HUES64 (cell line): ENCODE measurements around the gene GOLGA2.

Experiments used
- H3K27ac ChIP-seq: 2 replicates; pipeline ENCODE4 v1.7.0; 2013; ENCODE audit warnings: low read depth, low read length, inconsistent platforms
- H3K27me3 ChIP-seq: 2 replicates; pipeline ENCODE4 v1.6.1; 2013; ENCODE audit warnings: mild to moderate bottlenecking, low read length; ENCODE audit not compliant: insufficient read depth
- H3K36me3 ChIP-seq: 2 replicates; pipeline ENCODE4 v1.6.1; 2013; ENCODE audit warnings: mild to moderate bottlenecking, low read length; ENCODE audit not compliant: insufficient read depth
- H3K4me1 ChIP-seq: 2 replicates; pipeline ENCODE4 v1.6.1; 2013; ENCODE audit warnings: mild to moderate bottlenecking, low read length, moderate library complexity; ENCODE audit not compliant: insufficient read depth
- H3K4me3 ChIP-seq: 2 replicates; pipeline ENCODE4 v1.5.1; 2013; ENCODE audit warnings: mild to moderate bottlenecking, low read length, moderate library complexity
- H3K9ac ChIP-seq: 2 replicates; pipeline ENCODE4 v1.6.1; 2013; ENCODE audit warnings: mild to moderate bottlenecking, low read depth, low read length
- H3K9me3 ChIP-seq: 2 replicates; pipeline ENCODE4 v1.6.1; 2013; ENCODE audit warnings: low read depth, low read length; ENCODE audit not compliant: insufficient read depth
- WGBS: fragments of 150-250, 120-280 bp; methylation state at CpG from one replicate; pipeline ENCODE4 v1.1.7; 2013; ENCODE audit warnings: missing lambda C conversion rate; 5-methylcytosine and 5-hydroxymethylcytosine counted together

The GOLGA2 gene

DNA sequence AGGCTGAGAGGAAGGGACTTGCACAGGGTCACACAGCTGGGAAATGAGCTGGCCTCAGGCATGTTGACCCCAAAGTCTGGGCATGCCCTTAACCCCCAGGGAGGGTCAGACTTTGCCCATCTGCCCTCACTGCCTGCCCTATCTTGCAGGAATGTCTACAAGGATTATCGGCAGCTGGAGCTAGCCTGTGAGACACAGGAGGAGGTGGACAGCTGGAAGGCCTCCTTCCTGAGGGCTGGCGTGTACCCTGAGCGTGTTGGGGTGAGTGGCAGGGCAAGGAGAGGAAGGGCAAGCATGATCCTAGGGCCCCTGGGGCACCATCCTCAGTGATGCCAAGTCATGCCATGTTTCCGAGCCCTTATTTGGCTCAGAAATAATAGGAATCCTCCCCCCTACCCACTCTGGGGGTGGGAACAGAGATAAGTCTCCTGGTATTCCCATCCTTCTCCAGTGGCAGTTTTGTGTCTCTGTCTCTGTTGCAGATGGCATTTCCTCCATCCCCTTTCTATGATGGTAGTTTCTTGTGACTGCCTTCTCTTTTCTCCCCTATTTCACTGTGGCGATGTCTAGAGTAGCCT, 28.5 kb downstream of the GOLGA2 start:
- Histone ChIP-seq H3K27me3 (no peaks in the 10 kb centered on the region), H3K36me3 (peaks cover 13% of the 10 kb centered on the region), H3K9ac (no peak overlapping the region), H3K27ac (no peak overlapping the region), H3K9me3 (no peaks in the 10 kb centered on the region), H3K4me3 (no peak overlapping the region), H3K4me1 (peaks cover 12% of the 10 kb centered on the region)
- 90% methylated on average over 5 of the region's 5 CpGs for WGBS

DNA sequence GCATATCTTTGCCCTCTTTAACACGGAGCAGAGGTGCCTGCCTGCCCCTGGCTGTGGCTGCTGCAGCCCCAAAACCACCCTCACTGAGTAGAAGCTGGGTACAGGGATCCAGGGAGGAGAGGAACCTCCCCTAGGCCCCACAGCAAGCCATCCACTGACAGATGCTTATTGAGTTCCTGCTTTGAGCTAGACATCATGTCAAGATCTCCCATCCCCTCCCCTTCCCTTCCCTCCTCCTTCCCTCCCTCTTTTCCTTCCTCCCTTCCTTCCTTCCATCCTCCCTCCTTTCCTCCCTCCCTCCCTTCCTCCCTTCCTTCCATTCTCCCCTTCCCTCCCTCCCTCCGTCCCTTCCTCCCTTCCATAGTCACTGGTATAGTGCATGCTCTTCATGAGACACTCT, 29.3 kb downstream of the GOLGA2 start:
- H3K4me1 ChIP-seq, result peaks cover 12% of the 10 kb centered on the region
- H3K9me3 ChIP-seq, result no peaks in the 10 kb centered on the region
- H3K36me3 ChIP-seq, result peaks cover 19% of the 10 kb centered on the region
- H3K27me3 ChIP-seq, result no peaks in the 10 kb centered on the region
- no peak overlapping the region for H3K27ac ChIP-seq
- no peak overlapping the region for H3K4me3 ChIP-seq
- 74% methylated on average over 2 of the region's 2 CpGs for WGBS
- no peak overlapping the region for H3K9ac ChIP-seq

- Histone ChIP-seq H3K4me1 (peaks cover 10% of the 10 kb centered on the region), H3K9ac (no peak overlapping the region), H3K36me3 (peaks cover 24% of the 10 kb centered on the region), H3K27me3 (no peaks in the 10 kb centered on the region), H3K27ac (no peak overlapping the region; the same call in 1 of the 2 replicates), H3K4me3 (no peak overlapping the region), H3K9me3 (no peaks in the 10 kb centered on the region)
- 62% methylated on average over 13 of the region's 13 CpGs for WGBS
Measured at GRCh38 chr9:128245421-128246151, 30.2 kb downstream of the GOLGA2 start.

- peaks cover 31% of the 10 kb centered on the region for H3K36me3 ChIP-seq
- peaks cover 10% of the 10 kb centered on the region for H3K4me1 ChIP-seq
- no peaks in the 10 kb centered on the region for H3K9me3 ChIP-seq
- H3K27ac ChIP-seq, result no peak overlapping the region
- H3K27me3 ChIP-seq, result no peaks in the 10 kb centered on the region
- H3K9ac ChIP-seq, result no peak overlapping the region
- peak overlapping the region; percentile 29; the same call in 1 of the 2 replicates for H3K4me3 ChIP-seq
- WGBS, result 27% methylated on average over 12 of the region's 18 CpGs
Measured at GRCh38 chr9:128244837-128245231, 31.0 kb downstream of the GOLGA2 start.

- 86% methylated on average over 13 of the region's 13 CpGs for WGBS
- Histone ChIP-seq H3K27me3 (no peaks in the 10 kb centered on the region), H3K36me3 (peaks cover 37% of the 10 kb centered on the region), H3K9ac (no peak overlapping the region), H3K9me3 (no peaks in the 10 kb centered on the region), H3K4me1 (peaks cover 10% of the 10 kb centered on the region), H3K27ac (no peak overlapping the region), H3K4me3 (peak overlapping the region; percentile 29; the same call in 1 of the 2 replicates)
Measured at GRCh38 chr9:128244091-128244836, 31.5 kb downstream of the GOLGA2 start.

GRCh38 chr9:128243215-128244018, 32.4 kb downstream of the GOLGA2 start:
- Histone ChIP-seq H3K9ac (no peak overlapping the region), H3K4me1 (peaks cover 10% of the 10 kb centered on the region), H3K36me3 (peaks cover 36% of the 10 kb centered on the region), H3K27me3 (no peaks in the 10 kb centered on the region), H3K9me3 (no peaks in the 10 kb centered on the region), H3K27ac (no peak overlapping the region), H3K4me3 (no peak overlapping the region)
- WGBS, result 86% methylated on average over 12 of the region's 13 CpGs

- H3K36me3 ChIP-seq, result peaks cover 36% of the 10 kb centered on the region
- no peak overlapping the region for H3K9ac ChIP-seq
- 76% methylated on average over 7 of the region's 7 CpGs for WGBS
- no peaks in the 10 kb centered on the region for H3K27me3 ChIP-seq
- no peak overlapping the region for H3K4me3 ChIP-seq
- no peak overlapping the region for H3K27ac ChIP-seq
- H3K9me3 ChIP-seq, result no peaks in the 10 kb centered on the region
- peaks cover 10% of the 10 kb centered on the region for H3K4me1 ChIP-seq
Measured at GRCh38 chr9:128242828-128243214, 33.0 kb downstream of the GOLGA2 start.

GRCh38 chr9:128242124-128242523, 33.7 kb downstream of the GOLGA2 start:
- no peaks in the 10 kb centered on the region for H3K9me3 ChIP-seq
- 98% methylated on average over 4 of the region's 4 CpGs for WGBS
- peaks cover 10% of the 10 kb centered on the region for H3K4me1 ChIP-seq
- H3K9ac ChIP-seq, result no peak overlapping the region
- H3K27me3 ChIP-seq, result no peaks in the 10 kb centered on the region
- no peak overlapping the region for H3K27ac ChIP-seq
- H3K36me3 ChIP-seq, result peaks cover 32% of the 10 kb centered on the region
- H3K4me3 ChIP-seq, result no peak overlapping the region

- H3K27me3 ChIP-seq, result no peaks in the 10 kb centered on the region
- no peak overlapping the region for H3K9ac ChIP-seq
- no peak overlapping the region for H3K27ac ChIP-seq
- H3K4me1 ChIP-seq, result no peaks in the 10 kb centered on the region
- 94% methylated on average over 28 of the region's 28 CpGs for WGBS
- H3K9me3 ChIP-seq, result no peaks in the 10 kb centered on the region
- H3K36me3 ChIP-seq, result peaks cover 9% of the 10 kb centered on the region; the same call in 1 of the 2 replicates
- H3K4me3 ChIP-seq, result no peak overlapping the region
Measured at GRCh38 chr9:128233817-128234406, 41.9 kb downstream of the GOLGA2 start.

DNA sequence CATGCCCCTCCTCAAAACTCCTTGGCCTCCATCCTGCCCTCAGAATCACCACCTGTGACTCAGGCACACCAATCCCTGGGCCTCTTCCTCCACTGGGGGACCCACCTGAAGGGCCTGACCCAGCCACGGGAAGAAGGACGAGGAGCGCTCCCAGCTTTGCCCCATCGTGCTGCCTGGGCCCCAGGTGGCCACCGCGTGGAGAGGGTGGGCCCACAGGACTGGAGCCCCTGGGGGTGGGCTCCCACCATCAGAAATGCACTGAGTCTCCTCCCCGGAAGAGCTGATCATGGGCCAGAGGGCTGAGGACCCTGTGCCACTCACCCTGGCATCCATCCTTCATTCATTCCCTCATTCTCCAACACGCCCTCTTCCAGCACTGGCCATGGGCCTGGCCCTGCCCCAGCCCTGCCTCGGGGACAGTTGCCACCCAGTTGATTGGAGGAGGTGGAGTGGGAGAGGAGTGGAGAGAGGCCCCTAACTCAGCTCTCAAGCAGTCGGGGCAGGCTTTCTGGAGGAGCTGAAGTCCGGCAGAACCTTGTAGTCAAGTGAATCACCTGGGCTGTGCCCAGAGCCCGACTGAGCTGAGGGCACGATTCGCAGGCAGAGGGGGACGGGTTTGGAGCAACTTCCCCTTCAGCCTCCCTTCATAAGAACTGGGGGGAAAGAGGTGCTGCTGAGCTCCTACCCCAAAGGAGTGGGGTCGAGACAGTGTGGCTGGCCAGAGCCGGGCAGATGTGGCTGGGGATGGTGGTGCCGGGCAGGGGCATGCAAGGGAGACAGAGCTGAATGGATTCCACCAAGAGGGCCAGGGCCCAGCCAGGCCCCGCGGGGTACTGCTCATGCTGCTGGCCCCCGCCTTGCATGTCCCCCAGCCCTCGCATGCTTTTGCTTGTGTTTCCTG, 43.0 kb downstream of the GOLGA2 start:
- Histone ChIP-seq H3K4me1 (no peaks in the 10 kb centered on the region), H3K27ac (no peak overlapping the region), H3K4me3 (no peak overlapping the region), H3K27me3 (no peaks in the 10 kb centered on the region), H3K9me3 (no peaks in the 10 kb centered on the region), H3K9ac (no peak overlapping the region), H3K36me3 (peaks cover 8% of the 10 kb centered on the region; the same call in 1 of the 2 replicates)
- whole genome bisulfite sequencing, result 89% methylated on average over 22 of the region's 22 CpGs
